Measurements from ENCODE around the gene EPHX1. TPM values are rescaled to one million over a fixed set of nuclear protein-coding genes. Genes with fewer than 3 reads are reported as not detected.

The EPHX1 gene
- total and polyA plus RNA-seq, 4 donors = 36.4 to 95.4 (median 60.7) TPM

DNA sequence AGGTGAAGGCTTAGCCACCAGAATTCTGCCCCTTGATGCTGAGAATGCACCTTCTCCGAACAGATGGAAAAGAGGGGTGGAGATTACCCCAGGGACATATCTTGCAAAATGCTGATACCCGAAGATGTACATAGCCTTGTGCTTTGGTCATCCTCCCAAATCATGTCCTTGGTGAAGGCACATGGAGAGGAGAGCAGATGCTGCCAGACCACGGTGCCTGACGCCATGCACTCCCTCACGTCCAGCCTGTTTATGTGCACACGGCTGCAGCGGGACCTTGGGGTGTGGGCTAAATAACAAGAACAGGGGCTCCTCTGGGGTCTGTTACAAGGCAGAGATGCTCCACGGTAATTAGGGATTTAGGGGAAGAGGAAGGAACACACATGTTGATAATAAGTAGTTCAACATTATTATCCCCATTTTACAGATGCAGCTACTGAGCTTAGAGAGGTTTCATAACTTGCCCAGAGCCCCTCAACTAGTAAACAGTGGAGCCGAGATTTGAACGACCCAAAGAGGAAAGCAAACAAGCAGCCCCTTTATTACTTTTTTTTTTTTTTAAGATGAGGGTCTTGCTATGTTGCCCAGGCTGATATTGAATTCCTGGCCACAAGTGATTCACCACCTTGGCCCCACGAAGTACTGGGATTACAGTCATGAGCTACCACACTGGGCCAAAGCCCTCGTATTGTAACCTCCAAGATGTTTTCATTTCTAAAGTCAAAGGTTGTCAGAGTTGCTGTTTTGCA is 12.9 kb downstream of the EPHX1 start:
- 92% methylated on average over 5 of the region's 12 CpGs for WGBS (ENCODE audit: insufficient coverage)
- no peaks in the 10 kb centered on the region for H3K9me3 ChIP-seq (ENCODE audit: control insufficient read depth, insufficient read depth, low read length)
- no peaks in the 10 kb centered on the region for H3K27me3 ChIP-seq (ENCODE audit: control insufficient read depth, insufficient read depth, low read length)
- H3K4me3 ChIP-seq (ENCODE audit: low read depth, low read length) = no peak overlapping the region
- no peak overlapping the region for H3K27ac ChIP-seq (ENCODE audit: low read depth, low read length)
- DNase-seq (ENCODE audit: low read depth in 4 of 6, low spot score in 6 of 6) = no peak
- H3K4me1 ChIP-seq (ENCODE audit: control insufficient read depth, insufficient read depth, low read length) = peaks cover 27% of the 10 kb centered on the region
- peaks cover 6% of the 10 kb centered on the region for H3K36me3 ChIP-seq (ENCODE audit: control insufficient read depth, insufficient read depth, low read length)

DNA sequence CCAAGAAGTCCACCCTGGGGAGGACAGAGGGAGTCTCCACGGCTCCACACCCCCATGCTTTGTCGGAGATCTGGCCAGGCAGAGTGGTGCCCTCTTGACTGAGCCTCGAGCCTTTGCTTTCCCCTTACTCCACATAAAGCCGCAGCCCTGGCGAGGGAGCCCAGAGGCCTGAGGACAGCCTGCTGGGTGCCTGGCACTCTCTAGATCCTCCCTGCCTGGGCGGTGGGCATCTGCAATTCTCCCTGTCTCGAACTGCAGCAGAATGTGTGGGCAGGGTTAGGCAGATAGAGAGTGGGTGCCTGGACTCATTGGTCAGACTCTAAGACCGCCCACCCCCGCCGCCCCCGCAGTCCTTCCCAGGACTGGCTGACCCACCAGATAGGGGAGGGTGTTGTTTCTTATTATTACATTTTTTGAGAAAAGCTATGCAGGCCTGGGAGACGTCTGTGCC is 13.9 kb downstream of the EPHX1 start:
- Histone ChIP-seq H3K27ac (ENCODE audit: low read depth, low read length) (no peak overlapping the region), H3K4me1 (ENCODE audit: control insufficient read depth, insufficient read depth, low read length) (peaks cover 26% of the 10 kb centered on the region), H3K27me3 (ENCODE audit: control insufficient read depth, insufficient read depth, low read length) (no peaks in the 10 kb centered on the region), H3K9me3 (ENCODE audit: control insufficient read depth, insufficient read depth, low read length) (no peaks in the 10 kb centered on the region), H3K4me3 (ENCODE audit: low read depth, low read length) (no peak overlapping the region), H3K36me3 (ENCODE audit: control insufficient read depth, insufficient read depth, low read length) (peaks cover 9% of the 10 kb centered on the region)
- no peak for DNase-seq (ENCODE audit: low read depth in 4 of 6, low spot score in 6 of 6)
- WGBS (ENCODE audit: insufficient coverage) = 71% methylated on average over 11 of the region's 12 CpGs

DNA sequence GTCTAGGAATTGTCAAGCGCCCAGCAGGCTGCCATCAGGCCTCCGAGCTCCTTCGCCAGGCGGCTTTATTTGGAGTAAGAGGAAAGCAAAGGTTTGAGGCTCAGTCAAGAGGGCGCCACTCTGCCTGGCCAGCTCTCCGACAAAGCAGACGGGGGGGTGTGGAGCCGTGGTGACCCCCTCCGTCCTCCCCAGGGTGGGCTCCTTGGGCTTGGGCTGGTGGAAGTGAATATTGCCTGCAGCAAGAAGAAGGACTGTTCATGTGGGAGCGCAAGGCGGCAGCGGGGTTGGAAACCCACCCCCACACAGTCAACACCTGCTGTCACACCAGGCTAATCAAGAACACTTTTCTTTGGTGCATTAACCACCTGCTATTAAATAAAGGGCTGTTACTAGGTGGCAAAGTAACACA is 14.6 kb downstream of the EPHX1 start:
- Histone ChIP-seq H3K9me3 (ENCODE audit: control insufficient read depth, insufficient read depth, low read length) (no peaks in the 10 kb centered on the region), H3K27ac (ENCODE audit: low read depth, low read length) (no peak overlapping the region), H3K4me3 (ENCODE audit: low read depth, low read length) (no peak overlapping the region), H3K27me3 (ENCODE audit: control insufficient read depth, insufficient read depth, low read length) (no peaks in the 10 kb centered on the region), H3K36me3 (ENCODE audit: control insufficient read depth, insufficient read depth, low read length) (peaks cover 16% of the 10 kb centered on the region), H3K4me1 (ENCODE audit: control insufficient read depth, insufficient read depth, low read length) (peaks cover 24% of the 10 kb centered on the region)
- DNase-seq (ENCODE audit: low read depth in 4 of 6, low spot score in 6 of 6) = no peak
- WGBS (ENCODE audit: insufficient coverage) = 49% methylated on average over 8 of the region's 12 CpGs

DNA sequence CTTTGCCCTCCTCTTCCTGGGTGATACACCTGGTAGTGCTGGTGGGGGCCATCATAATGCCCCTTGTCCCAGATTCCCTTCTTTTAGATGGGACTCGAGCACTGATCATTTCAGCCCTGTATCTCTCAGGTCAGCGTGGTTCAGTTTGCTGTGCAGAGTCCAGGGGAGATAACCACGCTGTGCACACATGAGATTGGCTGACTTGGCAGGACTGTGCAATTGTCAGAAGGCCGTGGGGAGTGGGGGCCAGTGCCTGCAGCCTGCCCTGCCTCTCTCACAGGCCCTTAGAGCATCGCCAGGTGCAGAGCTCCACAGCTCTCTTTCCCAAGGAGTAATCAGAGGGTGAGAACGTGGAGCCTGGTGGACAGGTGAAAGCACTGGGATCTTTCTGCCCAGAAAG is 15.2 kb downstream of the EPHX1 start:
- no peaks in the 10 kb centered on the region for H3K9me3 ChIP-seq (ENCODE audit: control insufficient read depth, insufficient read depth, low read length)
- H3K27ac ChIP-seq (ENCODE audit: low read depth, low read length) = no peak overlapping the region
- H3K4me1 ChIP-seq (ENCODE audit: control insufficient read depth, insufficient read depth, low read length) = peaks cover 21% of the 10 kb centered on the region
- no peak for DNase-seq (ENCODE audit: low read depth in 4 of 6, low spot score in 6 of 6)
- 74% methylated on average over 6 of the region's 6 CpGs for WGBS (ENCODE audit: insufficient coverage)
- no peak overlapping the region for H3K4me3 ChIP-seq (ENCODE audit: low read depth, low read length)
- peaks cover 16% of the 10 kb centered on the region for H3K36me3 ChIP-seq (ENCODE audit: control insufficient read depth, insufficient read depth, low read length)
- H3K27me3 ChIP-seq (ENCODE audit: control insufficient read depth, insufficient read depth, low read length) = no peaks in the 10 kb centered on the region

DNA sequence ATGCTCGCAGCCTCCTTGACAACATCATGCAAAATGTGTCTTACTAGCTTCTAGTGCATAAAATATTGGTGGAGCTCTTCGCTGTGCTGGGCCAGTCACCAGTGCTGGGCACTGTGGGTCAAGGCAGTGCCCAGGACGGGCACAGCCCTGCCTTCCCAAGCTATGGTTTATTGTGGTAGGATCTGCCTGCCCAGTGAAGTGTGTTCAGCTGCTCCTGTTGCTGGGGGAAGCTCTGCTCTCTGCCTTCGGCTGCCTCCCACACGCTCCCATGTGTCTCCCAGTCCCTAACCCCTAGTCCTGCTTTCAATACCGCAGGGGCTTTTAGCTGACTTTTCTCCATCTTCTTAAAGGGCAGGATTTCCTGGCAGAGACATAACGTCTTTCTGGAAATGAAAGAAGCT is 15.7 kb downstream of the EPHX1 start:
- Histone ChIP-seq H3K9me3 (ENCODE audit: control insufficient read depth, insufficient read depth, low read length) (no peaks in the 10 kb centered on the region), H3K27ac (ENCODE audit: low read depth, low read length) (no peak overlapping the region), H3K36me3 (ENCODE audit: control insufficient read depth, insufficient read depth, low read length) (peaks cover 16% of the 10 kb centered on the region), H3K4me1 (ENCODE audit: control insufficient read depth, insufficient read depth, low read length) (peaks cover 21% of the 10 kb centered on the region), H3K4me3 (ENCODE audit: low read depth, low read length) (no peak overlapping the region), H3K27me3 (ENCODE audit: control insufficient read depth, insufficient read depth, low read length) (no peaks in the 10 kb centered on the region)
- DNase-seq (ENCODE audit: low read depth in 4 of 6, low spot score in 6 of 6) = no peak
- 39% methylated on average over 3 of the region's 7 CpGs for WGBS (ENCODE audit: insufficient coverage)

DNA sequence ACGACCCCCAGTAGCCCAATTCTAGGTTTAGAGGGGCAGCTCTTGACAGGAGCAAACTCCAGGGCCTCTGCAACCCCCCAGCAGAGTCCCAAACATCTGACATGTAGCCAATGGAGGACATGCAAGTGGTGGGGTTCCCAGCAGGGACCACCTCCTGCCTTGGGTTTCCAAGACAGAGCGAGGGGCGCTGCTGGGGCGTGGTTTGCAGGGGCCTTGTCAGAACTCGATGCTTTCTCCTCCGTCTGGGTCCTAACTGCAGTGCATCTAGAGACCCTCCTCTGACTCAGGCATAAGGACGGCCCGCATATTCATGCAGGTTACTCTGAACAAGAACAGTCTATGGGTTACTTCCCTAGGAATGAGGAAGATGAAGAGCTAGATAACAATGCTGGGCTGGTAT is 17.2 kb downstream of the EPHX1 start:
- 82% methylated on average over 8 of the region's 8 CpGs for WGBS (ENCODE audit: insufficient coverage)
- DNase-seq (ENCODE audit: low read depth in 4 of 6, low spot score in 6 of 6) = no peak
- Histone ChIP-seq H3K36me3 (ENCODE audit: control insufficient read depth, insufficient read depth, low read length) (peaks cover 22% of the 10 kb centered on the region), H3K4me3 (ENCODE audit: low read depth, low read length) (no peak overlapping the region), H3K9me3 (ENCODE audit: control insufficient read depth, insufficient read depth, low read length) (no peaks in the 10 kb centered on the region), H3K4me1 (ENCODE audit: control insufficient read depth, insufficient read depth, low read length) (peaks cover 21% of the 10 kb centered on the region), H3K27ac (ENCODE audit: low read depth, low read length) (no peak overlapping the region), H3K27me3 (ENCODE audit: control insufficient read depth, insufficient read depth, low read length) (no peaks in the 10 kb centered on the region)

DNA sequence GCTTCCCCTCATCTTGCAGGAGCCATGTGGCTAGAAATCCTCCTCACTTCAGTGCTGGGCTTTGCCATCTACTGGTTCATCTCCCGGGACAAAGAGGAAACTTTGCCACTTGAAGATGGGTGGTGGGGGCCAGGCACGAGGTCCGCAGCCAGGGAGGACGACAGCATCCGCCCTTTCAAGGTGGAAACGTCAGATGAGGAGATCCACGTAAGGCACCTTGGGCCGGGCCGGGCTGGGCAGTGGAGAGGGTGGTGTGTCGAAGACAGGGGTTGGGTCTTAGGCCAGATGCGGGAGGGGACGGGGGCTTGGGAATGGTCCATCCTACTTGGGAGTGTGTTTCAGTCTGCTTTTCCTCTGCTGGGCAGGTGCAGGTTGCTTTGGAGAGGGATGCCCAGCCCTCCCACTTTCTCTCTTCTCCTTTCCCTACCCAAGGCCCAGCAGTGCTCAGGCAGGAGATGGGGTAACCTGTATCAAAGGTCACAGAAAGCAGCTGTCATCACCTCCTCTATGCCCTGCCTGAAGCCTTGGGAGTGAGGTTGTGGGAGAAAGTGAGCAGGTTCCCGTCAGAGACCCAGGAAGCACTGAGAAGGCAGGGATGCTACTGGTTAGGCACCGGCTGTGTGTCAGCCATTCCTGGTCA is 18.9 kb downstream of the EPHX1 start:
- Histone ChIP-seq H3K27ac (ENCODE audit: low read depth, low read length) (no peak overlapping the region), H3K4me3 (ENCODE audit: low read depth, low read length) (no peak overlapping the region), H3K4me1 (ENCODE audit: control insufficient read depth, insufficient read depth, low read length) (peaks cover 18% of the 10 kb centered on the region), H3K36me3 (ENCODE audit: control insufficient read depth, insufficient read depth, low read length) (peaks cover 26% of the 10 kb centered on the region), H3K27me3 (ENCODE audit: control insufficient read depth, insufficient read depth, low read length) (no peaks in the 10 kb centered on the region), H3K9me3 (ENCODE audit: control insufficient read depth, insufficient read depth, low read length) (no peaks in the 10 kb centered on the region)
- WGBS (ENCODE audit: insufficient coverage) = 93% methylated on average over 12 of the region's 14 CpGs
- no peak for DNase-seq (ENCODE audit: low read depth in 4 of 6, low spot score in 6 of 6)

DNA sequence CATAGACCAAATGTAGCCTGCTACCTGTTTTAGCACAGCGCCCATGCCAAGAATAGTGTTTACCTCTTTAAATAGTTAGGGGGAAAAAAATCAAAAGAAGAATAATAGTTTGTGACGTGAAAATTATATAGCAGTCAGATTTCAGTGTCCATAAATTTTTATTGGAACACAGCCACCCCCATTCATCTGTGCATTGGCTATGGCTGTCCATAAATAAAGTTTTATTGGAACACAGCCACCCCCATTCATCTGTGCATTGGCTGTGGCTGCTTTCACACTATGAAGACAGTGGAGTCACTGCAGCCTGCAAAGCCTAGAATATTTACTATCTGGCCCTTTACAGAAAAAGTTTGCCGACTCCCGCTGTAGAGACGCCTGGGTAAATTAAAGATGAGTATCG is 20.9 kb downstream of the EPHX1 start:
- peaks cover 13% of the 10 kb centered on the region for H3K4me1 ChIP-seq (ENCODE audit: control insufficient read depth, insufficient read depth, low read length)
- H3K27ac ChIP-seq (ENCODE audit: low read depth, low read length) = no peak overlapping the region
- H3K4me3 ChIP-seq (ENCODE audit: low read depth, low read length) = no peak overlapping the region
- no peaks in the 10 kb centered on the region for H3K27me3 ChIP-seq (ENCODE audit: control insufficient read depth, insufficient read depth, low read length)
- DNase-seq (ENCODE audit: low read depth in 4 of 6, low spot score in 6 of 6) = peak in 1 of 6 donors; percentile 67
- 100% methylated on average over 3 of the region's 6 CpGs for WGBS (ENCODE audit: insufficient coverage)
- H3K36me3 ChIP-seq (ENCODE audit: control insufficient read depth, insufficient read depth, low read length) = peaks cover 32% of the 10 kb centered on the region
- no peaks in the 10 kb centered on the region for H3K9me3 ChIP-seq (ENCODE audit: control insufficient read depth, insufficient read depth, low read length)

DNA sequence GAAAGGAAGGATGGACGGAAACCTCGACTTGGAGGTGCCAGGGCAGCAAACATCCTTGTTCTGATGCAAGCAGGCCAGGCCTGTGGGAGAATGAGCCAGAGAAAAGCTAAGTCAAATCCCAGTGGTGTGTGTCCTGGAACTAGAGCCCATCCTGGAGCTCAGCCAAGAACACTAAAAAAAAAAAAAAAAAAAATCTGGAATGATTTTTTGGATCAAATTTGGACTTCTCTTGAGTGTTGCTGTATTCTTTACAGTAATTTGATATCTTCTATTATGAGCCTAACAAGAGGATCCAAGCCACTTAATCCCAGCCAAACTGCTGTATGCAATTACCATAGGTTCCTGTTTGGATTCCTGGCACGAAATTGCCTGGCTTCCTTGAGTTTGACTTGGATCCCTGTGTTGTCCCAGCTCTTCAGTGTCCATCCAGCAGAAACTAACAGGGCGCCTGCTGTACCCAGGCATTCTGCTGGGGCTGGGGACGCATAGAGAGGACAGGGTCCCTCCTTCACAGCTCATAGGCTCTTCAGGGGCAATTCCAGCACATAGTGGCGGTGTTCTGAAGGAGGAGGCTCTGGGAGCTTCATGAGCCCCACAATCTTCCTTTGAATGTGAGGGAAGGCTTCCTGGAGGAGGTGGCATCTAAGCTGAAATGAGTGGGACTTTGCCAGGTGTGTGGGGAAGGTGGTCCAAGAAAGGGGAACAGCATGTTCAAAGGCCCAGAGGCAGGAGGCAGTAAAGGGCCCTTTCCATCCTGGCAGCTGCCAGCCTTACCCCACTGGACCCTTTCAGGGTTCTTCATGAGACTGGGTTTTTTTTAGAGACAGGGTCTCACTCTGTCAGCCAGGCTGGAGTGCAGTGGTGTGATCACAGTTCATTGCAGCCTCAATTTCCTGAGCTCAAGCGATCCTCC is 24.7 kb downstream of the EPHX1 start:
- Histone ChIP-seq H3K4me3 (ENCODE audit: low read depth, low read length) (no peak overlapping the region), H3K27ac (ENCODE audit: low read depth, low read length) (peak overlapping the region; percentile 44), H3K4me1 (ENCODE audit: control insufficient read depth, insufficient read depth, low read length) (peaks cover 13% of the 10 kb centered on the region), H3K9me3 (ENCODE audit: control insufficient read depth, insufficient read depth, low read length) (no peaks in the 10 kb centered on the region), H3K27me3 (ENCODE audit: control insufficient read depth, insufficient read depth, low read length) (no peaks in the 10 kb centered on the region), H3K36me3 (ENCODE audit: control insufficient read depth, insufficient read depth, low read length) (peaks cover 38% of the 10 kb centered on the region)
- DNase-seq (ENCODE audit: low read depth in 4 of 6, low spot score in 6 of 6) = peak in 1 of 6 donors; percentile 88
- 70% methylated on average over 5 of the region's 7 CpGs for WGBS (ENCODE audit: insufficient coverage)
